Cardiac fibroblast (primary cell): ENCODE measurements around the gene LRRC28.

Experiments
- DNase-seq, 2 donors: peaks; one replicate each; pipeline versions ENCODE4 v3.0.0 to v3.0.0-alpha.2; 2010; ENCODE audit warnings: low read depth in 2 of 2
- H3K4me3 ChIP-seq, 2 donors: replicated peaks in 1 of 2; 1 replicate in 1 of 2; 2 replicates in 1 of 2; pipeline ENCODE4 v1.5.1; 2011; ENCODE audit warnings: low read depth in 2 of 2, low read length in 2 of 2, mild to moderate bottlenecking in 2 of 2, moderate library complexity in 1 of 2
- CTCF ChIP-seq: IDR thresholded peaks from one replicate; pipeline ENCODE4 v1.5.1; 2011; ENCODE audit warnings: low read depth, mild to moderate bottlenecking, low read length, inconsistent platforms

The LRRC28 gene

GRCh38 chr15:99438691-99439523 is 187.6 kb downstream of the LRRC28 start:
- H3K4me3 ChIP-seq = no peak overlapping the region

GRCh38 chr15:99439524-99439835 is 188.2 kb downstream of the LRRC28 start:
- no peak for TF ChIP-seq CTCF
- no peak overlapping the region for H3K4me3 ChIP-seq
- no peak for DNase-seq

More at GRCh38 chr15:99438691-99439523, 187.6 kb downstream of the LRRC28 start:
- DNase-seq = no peak
- TF ChIP-seq CTCF = no peak

- no peak overlapping the region for H3K4me3 ChIP-seq
- no peak for DNase-seq
- no peak for TF ChIP-seq CTCF
Observed at GRCh38 chr15:99440029-99440428, 188.7 kb downstream of the LRRC28 start.
